CD4-positive, alpha-beta T cell treated with Interleukin-17A for 1 hour (primary cell): ENCODE results near the gene SEC22A.

Experiments used
- DNase-seq: peaks from one replicate; pipeline ENCODE4 v3.0.0-alpha.2; 2020

SEC22A gene

DNA sequence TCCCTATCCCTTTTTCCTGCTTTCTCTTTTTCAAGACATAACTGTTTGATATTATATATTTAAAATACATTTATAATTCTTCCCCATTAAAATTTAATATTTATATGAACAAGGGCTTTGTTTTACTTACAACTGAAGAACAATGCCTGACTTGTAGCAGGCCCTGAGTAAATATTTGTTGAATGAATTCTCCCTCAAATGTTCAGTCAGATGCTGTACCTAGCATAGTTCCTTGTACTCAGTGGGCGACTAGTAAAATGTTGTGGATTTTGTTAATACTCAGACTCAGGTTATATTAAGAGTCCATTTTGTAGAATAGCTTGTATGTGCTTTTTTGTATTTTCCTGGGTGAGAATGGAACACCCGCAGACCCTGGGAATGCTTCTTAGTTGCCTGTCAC lies 69.1 kb downstream of the SEC22A start:
- no peak for DNase-seq

DNA sequence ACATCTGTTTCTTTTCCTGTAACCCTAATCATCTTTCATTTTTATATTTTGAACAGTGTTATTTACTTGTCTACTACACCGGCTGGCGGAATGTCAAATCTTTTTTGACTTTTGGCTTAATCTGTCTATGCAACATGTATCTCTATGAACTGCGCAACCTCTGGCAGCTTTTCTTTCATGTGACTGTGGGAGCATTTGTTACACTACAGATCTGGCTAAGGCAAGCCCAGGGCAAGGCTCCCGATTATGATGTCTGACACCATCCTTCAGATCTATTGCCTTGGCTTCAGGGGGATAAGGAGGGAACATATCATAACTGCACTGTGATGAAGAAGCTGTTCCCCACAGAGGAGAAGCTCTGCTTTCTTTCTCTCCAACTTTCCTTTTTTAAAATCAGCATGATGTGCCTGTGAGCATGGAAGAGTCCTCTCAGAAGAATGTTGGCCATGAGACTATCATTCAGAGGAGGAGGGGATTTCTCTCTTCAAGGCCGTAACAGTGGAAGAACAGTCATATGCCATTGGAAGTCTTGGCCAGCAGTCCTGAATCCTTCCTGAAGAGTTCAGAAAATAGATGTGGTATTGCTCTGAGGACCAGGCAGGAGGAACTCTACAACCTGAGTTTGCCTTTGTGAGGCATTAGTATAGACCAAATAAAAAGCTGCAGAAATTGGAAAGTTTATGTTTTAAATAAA lies 69.9 kb downstream of the SEC22A start:
- DNase-seq = no peak

GRCh38 chr3:123272547-123272946 lies 70.8 kb downstream of the SEC22A start:
- DNase-seq = no peak

DNA sequence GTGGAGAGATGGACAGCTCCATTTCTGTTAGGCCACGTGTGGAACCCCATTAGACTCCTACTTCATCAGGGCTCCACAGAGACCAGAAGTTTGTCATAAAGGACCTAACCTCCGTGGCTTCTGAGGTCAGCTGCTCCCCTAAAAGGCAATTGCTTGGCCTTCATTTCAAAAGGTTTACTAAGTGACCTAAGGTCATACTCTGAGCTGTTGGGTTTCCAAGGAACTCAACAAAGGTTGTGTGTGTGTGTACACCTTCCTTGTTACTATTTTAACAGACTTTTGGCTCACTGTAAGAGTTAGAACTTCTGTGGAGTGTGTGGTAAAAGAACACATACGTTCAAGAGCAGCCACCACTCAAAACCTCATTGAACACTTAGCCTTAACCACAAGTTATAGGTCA lies 73.9 kb downstream of the SEC22A start:
- no peak for DNase-seq

DNA sequence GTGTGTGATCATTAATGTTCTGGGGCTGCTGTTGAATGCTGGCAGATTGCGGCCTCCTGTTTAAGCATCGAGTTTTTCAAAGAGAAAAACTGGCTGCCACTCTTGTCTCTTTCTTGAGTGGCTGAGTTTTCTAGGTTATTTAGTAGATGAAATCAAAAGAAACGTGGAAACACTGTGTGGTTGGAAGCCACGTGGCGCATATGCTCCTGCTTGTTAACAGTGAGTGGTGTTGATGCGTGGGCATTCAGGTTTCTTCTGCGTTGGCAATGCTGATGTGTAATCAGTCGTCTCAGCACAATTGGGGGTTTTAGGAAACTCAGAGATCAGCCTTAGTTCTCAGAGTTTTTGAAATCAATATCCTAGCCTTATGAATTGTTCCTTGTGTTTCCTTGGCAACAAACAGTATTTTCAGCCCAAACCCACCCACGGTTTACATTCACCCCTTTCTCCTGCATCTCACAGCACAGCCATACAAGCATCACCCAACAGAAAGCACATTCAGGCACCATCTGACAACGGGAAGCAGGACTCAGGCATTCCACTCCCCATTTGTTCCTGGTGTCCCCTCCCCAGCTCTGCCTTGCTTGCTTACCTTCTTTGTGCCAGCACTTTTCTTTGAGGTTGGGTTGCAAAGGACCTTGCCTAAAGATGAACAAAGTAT lies 74.7 kb downstream of the SEC22A start:
- no peak for DNase-seq

- DNase-seq = no peak
These were observed 75.4 kb downstream of the SEC22A start for GRCh38 chr3:123277106-123277505.

DNA sequence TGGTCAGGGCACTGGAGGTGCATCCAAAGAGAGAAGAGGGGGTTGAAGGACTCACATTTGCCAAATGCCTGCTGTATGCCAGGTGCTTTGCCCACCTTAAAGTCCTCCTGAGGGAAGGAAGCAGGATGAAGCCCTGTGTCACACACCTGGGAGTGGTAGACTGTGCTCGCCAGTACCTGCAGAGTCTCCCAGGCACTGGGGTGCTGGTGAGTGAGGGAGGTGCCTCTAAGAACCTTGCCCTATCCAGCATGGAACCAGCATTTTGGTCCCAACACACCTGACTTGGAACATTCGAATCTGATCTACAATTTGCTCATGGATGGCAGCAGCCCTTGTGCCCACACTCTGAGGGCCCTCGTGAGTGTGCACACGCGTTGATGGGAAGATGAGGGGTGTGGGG lies 76.7 kb downstream of the SEC22A start:
- DNase-seq = no peak

- no peak for DNase-seq
These were observed 77.4 kb downstream of the SEC22A start for GRCh38 chr3:123279121-123279520.

DNA sequence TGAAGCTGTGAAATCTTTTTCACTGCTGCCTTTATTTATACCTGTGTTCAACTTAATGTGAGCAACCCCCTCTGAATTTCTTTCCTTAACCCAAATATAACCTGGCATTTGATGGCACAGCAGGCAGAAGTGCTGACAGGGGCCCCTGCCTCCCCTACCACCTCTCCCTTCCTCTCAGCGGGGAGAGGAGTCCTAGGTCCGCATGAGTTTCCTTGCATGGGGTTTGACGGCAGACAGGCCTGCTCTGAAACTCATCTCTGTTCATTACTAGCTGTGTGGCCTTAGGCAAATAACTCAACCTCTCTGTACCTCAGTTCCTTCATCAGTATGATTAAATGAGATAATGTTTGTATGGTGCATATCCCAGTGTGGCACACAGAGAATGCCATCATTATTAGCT lies 79.7 kb downstream of the SEC22A start:
- no peak for DNase-seq

DNA sequence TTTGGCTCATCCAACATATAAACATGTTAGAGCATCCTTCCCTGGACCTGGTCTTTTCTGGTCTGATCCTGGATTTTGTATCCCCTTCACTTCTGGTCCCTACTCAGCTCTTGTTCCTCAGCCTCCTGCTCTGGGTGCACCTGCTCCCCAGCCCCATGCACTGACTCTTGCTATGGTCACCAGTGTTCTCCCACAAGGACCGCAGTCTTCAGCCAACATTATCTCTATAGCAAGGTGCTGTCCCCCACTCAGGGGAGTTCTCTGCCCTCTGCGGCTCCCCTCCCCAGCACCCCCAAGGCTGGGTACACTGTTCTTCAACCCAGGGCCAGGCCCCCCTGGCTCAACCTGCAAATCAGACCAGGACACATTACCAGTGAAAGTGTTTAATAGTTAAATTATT lies 80.2 kb downstream of the SEC22A start:
- DNase-seq = no peak

DNA sequence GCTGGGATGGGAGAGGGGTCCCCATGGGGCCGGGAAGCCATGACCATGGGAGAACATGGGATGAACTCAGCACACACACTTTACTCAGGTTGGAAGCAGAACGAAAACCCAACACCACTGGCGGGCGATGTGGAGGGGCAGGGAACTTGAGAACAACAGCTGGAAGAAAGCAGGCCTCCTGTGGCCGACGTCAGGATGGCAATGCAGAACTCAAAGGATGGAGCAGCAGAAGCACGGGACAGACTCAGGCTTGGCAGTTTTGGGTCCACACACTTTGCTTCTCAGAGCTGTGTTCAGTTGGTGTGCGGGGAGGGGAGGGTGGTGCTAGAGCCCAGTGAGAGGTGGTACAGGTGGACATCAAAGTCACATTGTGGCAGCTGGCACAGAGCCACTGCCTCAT lies 80.7 kb downstream of the SEC22A start:
- DNase-seq = no peak

GRCh38 chr3:123283074-123283473 lies 81.3 kb downstream of the SEC22A start:
- DNase-seq = no peak

GRCh38 chr3:123283657-123284398 lies 82.1 kb downstream of the SEC22A start:
- DNase-seq = no peak

DNA sequence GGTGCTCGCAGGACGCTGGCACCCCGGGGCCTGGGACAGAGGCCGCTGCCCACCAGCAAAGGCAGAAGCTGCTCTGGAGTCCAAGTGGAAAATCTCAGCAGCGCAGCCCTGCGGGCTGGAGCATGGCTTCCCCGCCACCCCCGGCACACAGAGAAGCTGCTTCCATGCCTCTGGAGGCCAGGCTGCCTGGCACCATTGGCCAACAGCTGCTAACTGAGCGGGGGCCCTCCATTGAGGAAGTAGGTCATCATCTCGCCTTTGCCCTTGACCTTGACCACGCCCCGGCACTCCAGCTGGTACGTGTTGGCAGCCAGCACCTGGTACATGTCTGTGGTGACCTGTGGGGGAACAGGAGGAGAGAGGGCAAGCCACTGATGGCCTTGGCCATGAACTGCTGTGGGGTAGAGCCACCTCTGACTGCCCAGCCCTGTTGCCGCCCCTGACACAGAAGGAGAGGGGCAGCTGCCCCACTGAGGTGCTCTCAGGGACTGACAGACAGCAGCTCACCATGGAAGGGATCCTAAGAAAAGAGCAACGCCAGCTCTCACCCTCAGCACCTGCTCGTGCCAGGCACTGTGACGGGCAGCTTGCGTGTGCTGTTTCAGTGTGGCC lies 82.8 kb downstream of the SEC22A start:
- DNase-seq = no peak

- DNase-seq = no peak
These were observed 83.3 kb downstream of the SEC22A start for GRCh38 chr3:123285066-123285465.

GRCh38 chr3:123285479-123285878 lies 83.7 kb downstream of the SEC22A start:
- no peak for DNase-seq

- no peak for DNase-seq
These were observed 84.2 kb downstream of the SEC22A start for GRCh38 chr3:123285931-123286307.

DNA sequence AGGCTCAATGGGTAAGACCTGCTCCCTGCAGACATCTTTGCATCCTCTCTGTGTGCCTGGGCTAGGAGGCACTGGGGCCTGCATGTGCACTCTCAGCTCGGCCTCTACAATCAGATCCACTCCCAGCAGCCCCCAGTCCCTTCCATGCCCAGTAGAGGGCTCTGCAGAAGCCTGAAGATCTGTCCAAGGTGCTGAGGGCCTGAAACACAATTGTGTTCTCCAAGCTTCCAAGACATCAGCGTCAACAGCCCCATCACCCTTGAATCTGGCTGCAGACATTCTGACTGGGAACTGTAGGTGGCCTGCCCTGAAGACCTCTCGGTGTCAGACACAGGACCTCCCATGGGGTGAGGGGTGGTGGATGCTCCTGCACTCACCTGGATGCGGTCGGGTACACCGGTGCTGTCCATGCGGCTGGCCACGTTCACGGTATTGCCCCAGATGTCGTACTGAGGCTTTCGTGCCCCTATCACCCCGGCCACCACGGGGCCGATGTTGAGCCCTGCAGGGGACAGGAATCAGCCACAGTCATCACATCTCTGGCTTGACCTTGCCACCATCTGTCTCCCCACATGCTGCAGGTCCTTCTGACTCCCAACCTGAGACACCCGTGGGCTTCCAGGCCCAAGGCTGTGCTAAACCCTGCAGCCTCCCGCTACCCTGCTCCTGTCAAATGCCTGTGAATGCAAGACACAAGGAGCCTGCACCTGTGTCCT lies 84.7 kb downstream of the SEC22A start:
- DNase-seq = peak; percentile 22

DNA sequence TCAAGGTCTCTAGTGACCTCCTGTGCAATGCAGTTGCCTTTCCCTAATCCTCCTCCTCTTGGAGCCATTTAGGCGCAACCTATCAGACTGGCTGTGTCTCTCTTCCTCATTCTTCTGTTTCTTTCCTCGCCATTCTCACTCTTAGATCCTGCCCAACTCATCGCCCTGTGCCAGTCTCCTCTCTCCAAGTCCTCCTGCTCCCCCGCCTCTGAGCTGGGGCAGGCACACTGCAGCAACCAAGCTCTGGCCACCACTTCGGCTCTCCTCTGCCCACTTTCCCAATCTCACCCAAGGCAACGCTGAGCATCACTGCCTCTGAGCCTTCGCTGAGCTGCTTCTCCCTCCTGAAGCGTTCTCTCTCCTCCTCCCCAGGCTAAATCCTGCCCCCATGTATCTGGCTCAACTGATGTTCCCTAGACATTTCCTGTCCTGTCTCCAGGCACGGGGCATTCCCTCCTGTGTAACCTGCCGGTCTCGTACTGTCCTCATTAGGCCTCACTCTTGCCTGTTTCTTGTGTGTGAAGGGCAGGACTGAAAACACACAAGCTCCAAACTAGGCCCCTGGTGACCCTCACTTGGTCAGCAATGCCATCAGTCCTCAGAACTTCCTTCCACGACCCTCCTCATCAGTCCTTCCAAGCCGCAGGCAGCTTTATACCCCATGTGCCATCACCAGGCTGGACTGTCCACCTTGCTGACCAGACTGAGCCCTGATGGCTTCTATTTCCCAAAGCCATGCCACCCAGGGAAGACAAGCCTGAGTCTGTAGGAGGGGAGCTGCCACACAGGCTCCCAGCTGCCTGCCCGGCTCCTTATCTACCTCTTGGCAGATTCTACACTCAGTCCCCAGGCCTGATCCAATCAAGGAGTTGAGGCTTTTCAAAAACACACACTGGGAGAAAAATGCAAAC lies 85.6 kb downstream of the SEC22A start:
- DNase-seq = no peak

- DNase-seq = no peak
These were observed 86.2 kb downstream of the SEC22A start for GRCh38 chr3:123287962-123288302.

GRCh38 chr3:123289391-123290106 lies 87.8 kb downstream of the SEC22A start:
- no peak for DNase-seq
